ENCODE results near the gene ZNF764. TPM values are rescaled to one million over a fixed set of nuclear protein-coding genes. Genes with fewer than 3 reads are reported as not detected.

The ZNF764 gene
- total and polyA plus RNA-seq, 9 of the 15 experiments (the other 6 are each of a cell fraction or from before 2014, with no cell fraction given), result 0.69 to 10.1 (median 4.1) TPM

DNA sequence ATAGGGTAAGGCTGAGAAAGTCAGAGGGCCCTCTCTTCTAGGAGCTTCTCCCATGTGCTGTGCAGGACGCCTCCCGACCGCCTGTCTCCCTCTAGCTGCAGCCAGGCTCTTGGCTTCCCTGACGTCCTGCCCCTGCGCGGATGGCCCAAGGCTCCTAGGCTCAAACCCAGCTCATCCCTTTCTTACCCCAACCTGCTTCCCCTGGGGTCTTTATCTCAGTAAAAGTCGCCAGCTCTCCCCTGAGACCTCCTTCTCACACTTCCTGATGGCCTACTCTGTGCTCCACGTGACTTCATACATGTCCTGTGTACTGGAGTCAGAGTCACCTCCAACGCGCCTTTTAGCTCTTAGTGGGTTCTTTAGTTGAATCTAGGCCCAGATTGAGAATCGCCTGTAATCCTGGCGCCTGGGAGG lies 22.4 kb downstream of the ZNF764 start (continued):
- TF ChIP-seq BRF2 (IDR thresholded peaks at IDR 0.05; ENCODE audit: borderline replicate concordance, insufficient read depth, insufficient read length), result no peak
- 0 out of 2 replicates have a peak, but pooled peaks have one; percentile 15 for TF ChIP-seq HIVEP1 (CRISPR knock-in tag; IDR thresholded peaks at IDR 0.05)
- TF ChIP-seq FOXK2 (conservative IDR thresholded peaks at IDR 0.05 in 1 of 2, IDR thresholded peaks at IDR 0.05 in 1 of 2; ENCODE audit: low read depth in 2 of 2), result no peak
- no peak for TF ChIP-seq STAT5B (CRISPR knock-in tag; IDR thresholded peaks at IDR 0.05)
- TF ChIP-seq, protein P1, sequence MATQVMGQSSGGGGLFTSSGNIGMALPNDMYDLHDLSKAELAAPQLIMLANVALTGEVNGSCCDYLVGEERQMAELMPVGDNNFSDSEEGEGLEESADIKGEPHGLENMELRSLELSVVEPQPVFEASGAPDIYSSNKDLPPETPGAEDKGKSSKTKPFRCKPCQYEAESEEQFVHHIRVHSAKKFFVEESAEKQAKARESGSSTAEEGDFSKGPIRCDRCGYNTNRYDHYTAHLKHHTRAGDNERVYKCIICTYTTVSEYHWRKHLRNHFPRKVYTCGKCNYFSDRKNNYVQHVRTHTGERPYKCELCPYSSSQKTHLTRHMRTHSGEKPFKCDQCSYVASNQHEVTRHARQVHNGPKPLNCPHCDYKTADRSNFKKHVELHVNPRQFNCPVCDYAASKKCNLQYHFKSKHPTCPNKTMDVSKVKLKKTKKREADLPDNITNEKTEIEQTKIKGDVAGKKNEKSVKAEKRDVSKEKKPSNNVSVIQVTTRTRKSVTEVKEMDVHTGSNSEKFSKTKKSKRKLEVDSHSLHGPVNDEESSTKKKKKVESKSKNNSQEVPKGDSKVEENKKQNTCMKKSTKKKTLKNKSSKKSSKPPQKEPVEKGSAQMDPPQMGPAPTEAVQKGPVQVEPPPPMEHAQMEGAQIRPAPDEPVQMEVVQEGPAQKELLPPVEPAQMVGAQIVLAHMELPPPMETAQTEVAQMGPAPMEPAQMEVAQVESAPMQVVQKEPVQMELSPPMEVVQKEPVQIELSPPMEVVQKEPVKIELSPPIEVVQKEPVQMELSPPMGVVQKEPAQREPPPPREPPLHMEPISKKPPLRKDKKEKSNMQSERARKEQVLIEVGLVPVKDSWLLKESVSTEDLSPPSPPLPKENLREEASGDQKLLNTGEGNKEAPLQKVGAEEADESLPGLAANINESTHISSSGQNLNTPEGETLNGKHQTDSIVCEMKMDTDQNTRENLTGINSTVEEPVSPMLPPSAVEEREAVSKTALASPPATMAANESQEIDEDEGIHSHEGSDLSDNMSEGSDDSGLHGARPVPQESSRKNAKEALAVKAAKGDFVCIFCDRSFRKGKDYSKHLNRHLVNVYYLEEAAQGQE (IDR thresholded peaks at IDR 0.05; ENCODE audit: borderline replicate concordance), result peak; percentile 66
- TF ChIP-seq, protein P1 (CRISPR knock-in tag; IDR thresholded peaks at IDR 0.05; ENCODE audit: low read depth), result no peak
- TF ChIP-seq E2F6 (IDR thresholded peaks at IDR 0.05; ENCODE audit: borderline replicate concordance in 1 of 2, extremely low read depth in 1 of 2, insufficient read depth in 1 of 2, insufficient read length in 1 of 2, low read depth in 1 of 2, low read length in 1 of 2, poor library complexity in 1 of 2, severe bottlenecking in 1 of 2), result peak; percentile 88 to 92
- TF ChIP-seq, protein P2, sequence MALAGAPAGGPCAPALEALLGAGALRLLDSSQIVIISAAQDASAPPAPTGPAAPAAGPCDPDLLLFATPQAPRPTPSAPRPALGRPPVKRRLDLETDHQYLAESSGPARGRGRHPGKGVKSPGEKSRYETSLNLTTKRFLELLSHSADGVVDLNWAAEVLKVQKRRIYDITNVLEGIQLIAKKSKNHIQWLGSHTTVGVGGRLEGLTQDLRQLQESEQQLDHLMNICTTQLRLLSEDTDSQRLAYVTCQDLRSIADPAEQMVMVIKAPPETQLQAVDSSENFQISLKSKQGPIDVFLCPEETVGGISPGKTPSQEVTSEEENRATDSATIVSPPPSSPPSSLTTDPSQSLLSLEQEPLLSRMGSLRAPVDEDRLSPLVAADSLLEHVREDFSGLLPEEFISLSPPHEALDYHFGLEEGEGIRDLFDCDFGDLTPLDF (CRISPR knock-in tag; IDR thresholded peaks at IDR 0.05), result no peak
- TF ChIP-seq ZFP91 (CRISPR knock-in tag; IDR thresholded peaks at IDR 0.05), result no peak
- TF ChIP-seq CBFB (CRISPR knock-in tag; IDR thresholded peaks at IDR 0.05), result no peak
- no peak for TF ChIP-seq NFYB (IDR thresholded peaks at IDR 0.05; ENCODE audit: extremely low read depth, insufficient read length)
- TF ChIP-seq BRD4 (IDR thresholded peaks at IDR 0.05), result no peak

All from K562 (cell line).